ENCODE data around the gene CDK5. TPM values are rescaled to one million over a fixed set of nuclear protein-coding genes. Genes with fewer than 3 reads are reported as not detected.

CDK5 gene
- total and polyA plus RNA-seq, 2 of the 13 experiments (the other 11 are each of a cell fraction or from before 2014, with no cell fraction given), result 16.4 to 21.3 TPM

DNA sequence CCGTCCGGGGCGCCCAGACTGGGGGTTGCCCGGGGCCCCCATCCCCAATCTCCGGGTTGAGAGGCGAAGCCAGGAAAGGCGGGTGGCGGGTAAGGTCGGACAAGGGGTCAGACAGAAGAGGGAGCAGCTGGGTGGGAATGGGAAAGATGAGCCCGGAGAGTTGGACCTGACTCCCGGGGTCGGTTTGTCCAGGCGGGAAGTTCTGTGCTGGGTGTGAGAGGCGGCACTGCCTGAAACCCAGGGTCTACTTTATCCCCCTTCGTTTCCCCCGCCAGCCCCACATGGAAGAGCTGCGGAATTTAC, 2.4 kb upstream of the CDK5 start (continued):
- TF ChIP-seq, protein P1, sequence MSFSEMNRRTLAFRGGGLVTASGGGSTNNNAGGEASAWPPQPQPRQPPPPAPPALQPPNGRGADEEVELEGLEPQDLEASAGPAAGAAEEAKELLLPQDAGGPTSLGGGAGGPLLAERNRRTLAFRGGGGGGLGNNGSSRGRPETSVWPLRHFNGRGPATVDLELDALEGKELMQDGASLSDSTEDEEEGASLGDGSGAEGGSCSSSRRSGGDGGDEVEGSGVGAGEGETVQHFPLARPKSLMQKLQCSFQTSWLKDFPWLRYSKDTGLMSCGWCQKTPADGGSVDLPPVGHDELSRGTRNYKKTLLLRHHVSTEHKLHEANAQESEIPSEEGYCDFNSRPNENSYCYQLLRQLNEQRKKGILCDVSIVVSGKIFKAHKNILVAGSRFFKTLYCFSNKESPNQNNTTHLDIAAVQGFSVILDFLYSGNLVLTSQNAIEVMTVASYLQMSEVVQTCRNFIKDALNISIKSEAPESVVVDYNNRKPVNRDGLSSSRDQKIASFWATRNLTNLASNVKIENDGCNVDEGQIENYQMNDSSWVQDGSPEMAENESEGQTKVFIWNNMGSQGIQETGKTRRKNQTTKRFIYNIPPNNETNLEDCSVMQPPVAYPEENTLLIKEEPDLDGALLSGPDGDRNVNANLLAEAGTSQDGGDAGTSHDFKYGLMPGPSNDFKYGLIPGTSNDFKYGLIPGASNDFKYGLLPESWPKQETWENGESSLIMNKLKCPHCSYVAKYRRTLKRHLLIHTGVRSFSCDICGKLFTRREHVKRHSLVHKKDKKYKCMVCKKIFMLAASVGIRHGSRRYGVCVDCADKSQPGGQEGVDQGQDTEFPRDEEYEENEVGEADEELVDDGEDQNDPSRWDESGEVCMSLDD (CRISPR knock-in tag; IDR thresholded peaks at IDR 0.05; ENCODE audit: borderline replicate concordance), result no peak; the same call in 1 of the 2 replicates
- TF ChIP-seq, protein P2, sequence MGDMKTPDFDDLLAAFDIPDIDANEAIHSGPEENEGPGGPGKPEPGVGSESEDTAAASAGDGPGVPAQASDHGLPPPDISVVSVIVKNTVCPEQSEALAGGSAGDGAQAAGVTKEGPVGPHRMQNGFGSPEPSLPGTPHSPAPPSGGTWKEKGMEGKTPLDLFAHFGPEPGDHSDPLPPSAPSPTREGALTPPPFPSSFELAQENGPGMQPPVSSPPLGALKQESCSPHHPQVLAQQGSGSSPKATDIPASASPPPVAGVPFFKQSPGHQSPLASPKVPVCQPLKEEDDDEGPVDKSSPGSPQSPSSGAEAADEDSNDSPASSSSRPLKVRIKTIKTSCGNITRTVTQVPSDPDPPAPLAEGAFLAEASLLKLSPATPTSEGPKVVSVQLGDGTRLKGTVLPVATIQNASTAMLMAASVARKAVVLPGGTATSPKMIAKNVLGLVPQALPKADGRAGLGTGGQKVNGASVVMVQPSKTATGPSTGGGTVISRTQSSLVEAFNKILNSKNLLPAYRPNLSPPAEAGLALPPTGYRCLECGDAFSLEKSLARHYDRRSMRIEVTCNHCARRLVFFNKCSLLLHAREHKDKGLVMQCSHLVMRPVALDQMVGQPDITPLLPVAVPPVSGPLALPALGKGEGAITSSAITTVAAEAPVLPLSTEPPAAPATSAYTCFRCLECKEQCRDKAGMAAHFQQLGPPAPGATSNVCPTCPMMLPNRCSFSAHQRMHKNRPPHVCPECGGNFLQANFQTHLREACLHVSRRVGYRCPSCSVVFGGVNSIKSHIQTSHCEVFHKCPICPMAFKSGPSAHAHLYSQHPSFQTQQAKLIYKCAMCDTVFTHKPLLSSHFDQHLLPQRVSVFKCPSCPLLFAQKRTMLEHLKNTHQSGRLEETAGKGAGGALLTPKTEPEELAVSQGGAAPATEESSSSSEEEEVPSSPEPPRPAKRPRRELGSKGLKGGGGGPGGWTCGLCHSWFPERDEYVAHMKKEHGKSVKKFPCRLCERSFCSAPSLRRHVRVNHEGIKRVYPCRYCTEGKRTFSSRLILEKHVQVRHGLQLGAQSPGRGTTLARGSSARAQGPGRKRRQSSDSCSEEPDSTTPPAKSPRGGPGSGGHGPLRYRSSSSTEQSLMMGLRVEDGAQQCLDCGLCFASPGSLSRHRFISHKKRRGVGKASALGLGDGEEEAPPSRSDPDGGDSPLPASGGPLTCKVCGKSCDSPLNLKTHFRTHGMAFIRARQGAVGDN (CRISPR knock-in tag; IDR thresholded peaks at IDR 0.05), result peak; percentile 25; the same call in 1 of the 2 replicates
- TF ChIP-seq ZNF496 (CRISPR knock-in tag; IDR thresholded peaks at IDR 0.05; ENCODE audit: insufficient replicate concordance), result no peak
- TF ChIP-seq KDM2A (CRISPR knock-in tag; IDR thresholded peaks at IDR 0.05; ENCODE audit: borderline replicate concordance, low read depth), result no peak; the same call in 1 of the 2 replicates
- 0 out of 2 replicates have a peak, but pooled peaks have one; percentile 21 for TF ChIP-seq ZNF891 (CRISPR knock-in tag; IDR thresholded peaks at IDR 0.05)
- TF ChIP-seq ZNF605 (CRISPR knock-in tag; IDR thresholded peaks at IDR 0.05), result 0 out of 2 replicates have a peak, but pooled peaks have one; percentile 56
- TF ChIP-seq, protein P3, sequence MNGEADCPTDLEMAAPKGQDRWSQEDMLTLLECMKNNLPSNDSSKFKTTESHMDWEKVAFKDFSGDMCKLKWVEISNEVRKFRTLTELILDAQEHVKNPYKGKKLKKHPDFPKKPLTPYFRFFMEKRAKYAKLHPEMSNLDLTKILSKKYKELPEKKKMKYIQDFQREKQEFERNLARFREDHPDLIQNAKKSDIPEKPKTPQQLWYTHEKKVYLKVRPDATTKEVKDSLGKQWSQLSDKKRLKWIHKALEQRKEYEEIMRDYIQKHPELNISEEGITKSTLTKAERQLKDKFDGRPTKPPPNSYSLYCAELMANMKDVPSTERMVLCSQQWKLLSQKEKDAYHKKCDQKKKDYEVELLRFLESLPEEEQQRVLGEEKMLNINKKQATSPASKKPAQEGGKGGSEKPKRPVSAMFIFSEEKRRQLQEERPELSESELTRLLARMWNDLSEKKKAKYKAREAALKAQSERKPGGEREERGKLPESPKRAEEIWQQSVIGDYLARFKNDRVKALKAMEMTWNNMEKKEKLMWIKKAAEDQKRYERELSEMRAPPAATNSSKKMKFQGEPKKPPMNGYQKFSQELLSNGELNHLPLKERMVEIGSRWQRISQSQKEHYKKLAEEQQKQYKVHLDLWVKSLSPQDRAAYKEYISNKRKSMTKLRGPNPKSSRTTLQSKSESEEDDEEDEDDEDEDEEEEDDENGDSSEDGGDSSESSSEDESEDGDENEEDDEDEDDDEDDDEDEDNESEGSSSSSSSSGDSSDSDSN (CRISPR knock-in tag; IDR thresholded peaks at IDR 0.05), result peak; percentile 76
- TF ChIP-seq MED8 (CRISPR knock-in tag; IDR thresholded peaks at IDR 0.05; ENCODE audit: insufficient replicate concordance), result peak; percentile 16
- no peak for TF ChIP-seq ZNF136 (CRISPR knock-in tag; IDR thresholded peaks at IDR 0.05; ENCODE audit: low read depth)
- no peak for TF ChIP-seq NR3C1 (CRISPR knock-in tag; IDR thresholded peaks at IDR 0.05)
- TF ChIP-seq, protein P4, sequence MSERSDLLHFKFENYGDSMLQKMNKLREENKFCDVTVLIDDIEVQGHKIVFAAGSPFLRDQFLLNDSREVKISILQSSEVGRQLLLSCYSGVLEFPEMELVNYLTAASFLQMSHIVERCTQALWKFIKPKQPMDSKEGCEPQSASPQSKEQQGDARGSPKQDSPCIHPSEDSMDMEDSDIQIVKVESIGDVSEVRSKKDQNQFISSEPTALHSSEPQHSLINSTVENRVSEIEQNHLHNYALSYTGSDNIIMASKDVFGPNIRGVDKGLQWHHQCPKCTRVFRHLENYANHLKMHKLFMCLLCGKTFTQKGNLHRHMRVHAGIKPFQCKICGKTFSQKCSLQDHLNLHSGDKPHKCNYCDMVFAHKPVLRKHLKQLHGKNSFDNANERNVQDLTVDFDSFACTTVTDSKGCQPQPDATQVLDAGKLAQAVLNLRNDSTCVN (CRISPR knock-in tag; IDR thresholded peaks at IDR 0.05; ENCODE audit: borderline replicate concordance), result no peak
- TF ChIP-seq POGZ (CRISPR knock-in tag; IDR thresholded peaks at IDR 0.05), result no peak
- TF ChIP-seq, protein P5, sequence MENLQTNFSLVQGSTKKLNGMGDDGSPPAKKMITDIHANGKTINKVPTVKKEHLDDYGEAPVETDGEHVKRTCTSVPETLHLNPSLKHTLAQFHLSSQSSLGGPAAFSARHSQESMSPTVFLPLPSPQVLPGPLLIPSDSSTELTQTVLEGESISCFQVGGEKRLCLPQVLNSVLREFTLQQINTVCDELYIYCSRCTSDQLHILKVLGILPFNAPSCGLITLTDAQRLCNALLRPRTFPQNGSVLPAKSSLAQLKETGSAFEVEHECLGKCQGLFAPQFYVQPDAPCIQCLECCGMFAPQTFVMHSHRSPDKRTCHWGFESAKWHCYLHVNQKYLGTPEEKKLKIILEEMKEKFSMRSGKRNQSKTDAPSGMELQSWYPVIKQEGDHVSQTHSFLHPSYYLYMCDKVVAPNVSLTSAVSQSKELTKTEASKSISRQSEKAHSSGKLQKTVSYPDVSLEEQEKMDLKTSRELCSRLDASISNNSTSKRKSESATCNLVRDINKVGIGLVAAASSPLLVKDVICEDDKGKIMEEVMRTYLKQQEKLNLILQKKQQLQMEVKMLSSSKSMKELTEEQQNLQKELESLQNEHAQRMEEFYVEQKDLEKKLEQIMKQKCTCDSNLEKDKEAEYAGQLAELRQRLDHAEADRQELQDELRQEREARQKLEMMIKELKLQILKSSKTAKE (CRISPR knock-in tag; IDR thresholded peaks at IDR 0.05; ENCODE audit: borderline replicate concordance), result 0 out of 2 replicates have a peak, but pooled peaks have one; percentile 26
- TF ChIP-seq HNF4G (IDR thresholded peaks at IDR 0.05; ENCODE audit: borderline replicate concordance, low read depth, low read length), result no peak
- TF ChIP-seq HNF4G (CRISPR knock-in tag; IDR thresholded peaks at IDR 0.05; ENCODE audit: borderline replicate concordance, low read depth), result no peak
- TF ChIP-seq MTA3 (CRISPR knock-in tag; IDR thresholded peaks at IDR 0.05), result no peak
- no peak for TF ChIP-seq ZNF556 (CRISPR knock-in tag; IDR thresholded peaks at IDR 0.05; ENCODE audit: borderline replicate concordance)

All from HepG2 (cell line).